GM18519 (cell line): ENCODE data around the gene SOBP.

Source experiments
- ATAC-seq: cut with Tn5 transposase; IDR thresholded peaks from one replicate; pipeline ENCODE4 v1.9.1; 2021; ENCODE audit warnings: mild to moderate bottlenecking, moderate library complexity; ENCODE audit not compliant: unreplicated experiment, low FRiP score

Gene SOBP

GRCh38 chr6:107653861-107654394, 164.0 kb downstream of the SOBP start:
- no peak for ATAC-seq

- no peak for ATAC-seq
Measured at GRCh38 chr6:107654764-107655163, 164.8 kb downstream of the SOBP start.

GRCh38 chr6:107655245-107655644, 165.3 kb downstream of the SOBP start:
- ATAC-seq = no peak

- no peak for ATAC-seq
Measured at GRCh38 chr6:107655864-107656263, 165.9 kb downstream of the SOBP start.

GRCh38 chr6:107656401-107656800, 166.5 kb downstream of the SOBP start:
- ATAC-seq = no peak

GRCh38 chr6:107656883-107657282, 167.0 kb downstream of the SOBP start:
- ATAC-seq = no peak

GRCh38 chr6:107657373-107657754, 167.4 kb downstream of the SOBP start:
- no peak for ATAC-seq

- ATAC-seq = peak; percentile 80
Measured at GRCh38 chr6:107657755-107658461, 168.0 kb downstream of the SOBP start.

- no peak for ATAC-seq
Measured at GRCh38 chr6:107658920-107659865, 169.3 kb downstream of the SOBP start.

- no peak for ATAC-seq
Measured at GRCh38 chr6:107660839-107661238, 170.9 kb downstream of the SOBP start.

GRCh38 chr6:107661291-107661690, 171.4 kb downstream of the SOBP start:
- no peak for ATAC-seq

- no peak for ATAC-seq
Measured at GRCh38 chr6:107662333-107662732, 172.4 kb downstream of the SOBP start.

- ATAC-seq = no peak
Measured at GRCh38 chr6:107663308-107663707, 173.4 kb downstream of the SOBP start.

GRCh38 chr6:107665382-107665781, 175.5 kb downstream of the SOBP start:
- no peak for ATAC-seq

- no peak for ATAC-seq
Measured at GRCh38 chr6:107666084-107666980, 176.4 kb downstream of the SOBP start.

GRCh38 chr6:107666981-107667601, 177.2 kb downstream of the SOBP start:
- no peak for ATAC-seq

GRCh38 chr6:107667790-107668189, 177.9 kb downstream of the SOBP start:
- no peak for ATAC-seq

- ATAC-seq = peak; percentile 67
Measured at GRCh38 chr6:107668743-107669474, 179.0 kb downstream of the SOBP start.

- ATAC-seq = no peak
Measured at GRCh38 chr6:107670792-107671199, 180.9 kb downstream of the SOBP start.
